ENCODE results near the gene XRCC1. TPM values are rescaled to one million over a fixed set of nuclear protein-coding genes. Genes with fewer than 3 reads are reported as not detected.

XRCC1 gene
- total RNA-seq, 2 experiments from 2014 or later, result 47.7 to 50.6 TPM

GRCh38 chr19:43545276-43545675 is 30.1 kb downstream of the XRCC1 start:
- Mint-ChIP-seq H3K27me3 (no peaks in the 10 kb centered on the region), H3K36me3 (peaks cover 23% of the 10 kb centered on the region), H3K9me3 (ENCODE audit: low read depth) (no peaks in the 10 kb centered on the region), H3K4me1 (no peaks in the 10 kb centered on the region), H3K4me3 (no peak overlapping the region), H3K27ac (peak overlapping the region; percentile 1)
- DNase-seq, result no peak
- no peak for ATAC-seq
- CTCF ChIA-PET, result interaction anchor here (1.5 to 4.9 kb wide), 3 partner anchors 10 to 49 kb away, joined by 5 to 22 read pairs (median 6); no protein-coding TSS in a partner anchor

DNA sequence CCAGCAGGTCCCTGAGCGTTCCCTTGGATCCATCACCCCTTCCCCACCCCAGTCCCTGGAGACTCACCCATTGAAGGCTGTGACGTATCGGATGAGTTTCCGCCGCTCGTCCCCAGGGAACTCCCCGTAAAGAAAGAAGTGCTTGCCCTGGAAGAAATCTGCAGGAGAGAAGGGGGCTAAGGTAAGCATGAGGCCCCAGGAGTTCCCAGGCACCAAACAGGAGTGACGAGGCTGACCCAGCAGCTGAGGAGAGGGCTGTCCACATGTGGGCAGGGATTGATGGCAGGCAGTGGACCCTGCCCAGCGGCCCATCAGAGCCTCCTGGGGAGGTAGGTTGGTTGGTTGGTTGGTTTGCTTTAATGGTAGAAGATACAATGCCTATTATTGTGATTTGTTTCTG is 31.2 kb downstream of the XRCC1 start:
- no peak overlapping the region for H3K27ac Mint-ChIP-seq
- DNase-seq (no peak), ATAC-seq (no peak)
- peaks cover 32% of the 10 kb centered on the region for H3K36me3 Mint-ChIP-seq
- H3K4me3 Mint-ChIP-seq, result no peak overlapping the region
- no peaks in the 10 kb centered on the region for H3K27me3 Mint-ChIP-seq
- CTCF ChIA-PET, result interaction anchor here (1.6 to 4.9 kb wide), 2 partner anchors 9 to 11 kb away, joined by 6 to 22 read pairs; no protein-coding TSS in a partner anchor
- no peaks in the 10 kb centered on the region for H3K4me1 Mint-ChIP-seq
- peaks cover 3% of the 10 kb centered on the region for H3K9me3 Mint-ChIP-seq (ENCODE audit: low read depth)

DNA sequence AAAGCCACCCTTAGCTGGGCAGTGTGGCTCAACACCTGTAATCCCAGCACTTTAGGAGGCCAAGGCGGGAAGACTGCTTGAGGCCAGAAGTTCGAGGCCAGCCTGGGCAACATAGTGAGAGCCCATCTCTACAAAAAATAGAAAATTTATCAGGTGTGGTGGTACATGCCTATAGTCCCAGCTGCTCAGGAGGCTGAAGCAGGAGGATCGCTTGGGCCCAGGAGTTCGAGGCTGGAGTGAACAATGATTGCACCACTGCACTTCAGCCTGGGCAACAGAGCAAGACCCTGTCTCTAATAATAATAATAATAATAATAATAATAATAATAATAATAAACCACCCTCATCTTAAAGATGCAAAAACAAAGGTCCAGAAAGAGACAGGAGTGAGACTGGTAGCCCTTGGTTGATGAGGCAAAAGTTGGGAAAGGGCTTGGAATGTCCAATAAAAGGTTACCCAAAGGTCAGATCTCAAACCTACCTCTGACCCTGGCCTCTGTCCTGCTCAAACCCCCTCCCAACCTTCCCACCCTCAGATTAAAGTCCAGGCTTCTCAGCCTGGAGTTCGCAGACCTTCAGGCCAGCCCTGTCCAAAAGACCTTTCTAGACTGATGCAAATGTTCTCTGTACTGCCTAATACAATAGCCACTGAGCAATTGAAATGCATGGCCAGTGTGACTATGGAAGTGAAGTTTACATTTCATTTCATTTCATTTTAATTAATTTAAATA is 33.2 kb downstream of the XRCC1 start:
- H3K36me3 Mint-ChIP-seq, result peaks cover 42% of the 10 kb centered on the region
- no peak overlapping the region for H3K4me3 Mint-ChIP-seq
- H3K27me3 Mint-ChIP-seq, result no peaks in the 10 kb centered on the region
- CTCF ChIA-PET, result interaction anchor here (0.6 to 4.9 kb wide), 2 partner anchors 13 to 25 kb away, joined by 3 to 22 read pairs; no protein-coding TSS in a partner anchor
- H3K27ac Mint-ChIP-seq, result no peak overlapping the region
- no peaks in the 10 kb centered on the region for H3K4me1 Mint-ChIP-seq
- H3K9me3 Mint-ChIP-seq (ENCODE audit: low read depth), result peaks cover 5% of the 10 kb centered on the region
- no peak for DNase-seq
- ATAC-seq, result no peak

DNA sequence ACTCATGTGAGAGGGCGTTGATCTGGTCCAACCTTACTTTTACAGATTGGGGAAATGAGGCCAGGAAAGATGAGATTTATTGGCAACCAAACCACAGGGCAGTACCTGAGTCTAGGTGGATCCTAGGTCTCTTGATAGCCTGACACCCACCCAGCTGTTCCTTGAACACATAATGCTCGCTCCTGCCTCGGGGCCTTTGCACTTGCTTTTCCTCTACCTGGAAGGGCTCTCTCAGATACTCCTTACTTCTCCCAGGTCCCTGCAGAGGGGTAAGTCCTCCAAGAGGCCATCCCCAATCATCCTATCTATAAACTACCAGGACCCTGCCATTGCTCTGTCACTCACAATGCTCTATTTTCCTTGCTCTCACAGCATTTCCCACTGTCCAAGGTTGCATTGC is 34.9 kb downstream of the XRCC1 start:
- CTCF ChIA-PET, result no interaction called here

DNA sequence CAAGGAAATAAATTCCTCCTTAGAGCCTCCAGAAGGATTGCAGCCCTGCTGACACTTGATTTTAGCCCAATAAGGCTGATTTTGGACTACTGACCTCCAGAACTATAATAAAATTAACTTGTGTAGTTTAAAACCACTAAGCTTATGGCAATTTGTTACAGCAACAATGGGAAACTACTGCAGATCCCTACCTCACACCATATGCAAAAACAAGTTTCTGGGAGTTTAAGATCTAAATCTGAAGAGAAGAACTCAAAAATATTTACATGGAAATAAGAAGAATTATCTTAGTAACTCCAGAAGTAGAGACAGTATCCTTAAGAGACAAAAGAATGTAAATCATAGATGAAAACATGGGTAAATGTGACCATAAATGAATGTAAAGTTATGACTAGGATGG is 36.4 kb downstream of the XRCC1 start:
- DNase-seq, result no peak

More for the DNA sequence above, 34.9 kb downstream of the XRCC1 start:
- no peaks in the 10 kb centered on the region for H3K4me1 Mint-ChIP-seq
- H3K27ac Mint-ChIP-seq, result no peak overlapping the region
- H3K27me3 Mint-ChIP-seq, result no peaks in the 10 kb centered on the region
- H3K4me3 Mint-ChIP-seq, result no peak overlapping the region
- no peak for ATAC-seq
- peaks cover 5% of the 10 kb centered on the region for H3K9me3 Mint-ChIP-seq (ENCODE audit: low read depth)
- no peak for DNase-seq
- H3K36me3 Mint-ChIP-seq, result peaks cover 44% of the 10 kb centered on the region

DNA sequence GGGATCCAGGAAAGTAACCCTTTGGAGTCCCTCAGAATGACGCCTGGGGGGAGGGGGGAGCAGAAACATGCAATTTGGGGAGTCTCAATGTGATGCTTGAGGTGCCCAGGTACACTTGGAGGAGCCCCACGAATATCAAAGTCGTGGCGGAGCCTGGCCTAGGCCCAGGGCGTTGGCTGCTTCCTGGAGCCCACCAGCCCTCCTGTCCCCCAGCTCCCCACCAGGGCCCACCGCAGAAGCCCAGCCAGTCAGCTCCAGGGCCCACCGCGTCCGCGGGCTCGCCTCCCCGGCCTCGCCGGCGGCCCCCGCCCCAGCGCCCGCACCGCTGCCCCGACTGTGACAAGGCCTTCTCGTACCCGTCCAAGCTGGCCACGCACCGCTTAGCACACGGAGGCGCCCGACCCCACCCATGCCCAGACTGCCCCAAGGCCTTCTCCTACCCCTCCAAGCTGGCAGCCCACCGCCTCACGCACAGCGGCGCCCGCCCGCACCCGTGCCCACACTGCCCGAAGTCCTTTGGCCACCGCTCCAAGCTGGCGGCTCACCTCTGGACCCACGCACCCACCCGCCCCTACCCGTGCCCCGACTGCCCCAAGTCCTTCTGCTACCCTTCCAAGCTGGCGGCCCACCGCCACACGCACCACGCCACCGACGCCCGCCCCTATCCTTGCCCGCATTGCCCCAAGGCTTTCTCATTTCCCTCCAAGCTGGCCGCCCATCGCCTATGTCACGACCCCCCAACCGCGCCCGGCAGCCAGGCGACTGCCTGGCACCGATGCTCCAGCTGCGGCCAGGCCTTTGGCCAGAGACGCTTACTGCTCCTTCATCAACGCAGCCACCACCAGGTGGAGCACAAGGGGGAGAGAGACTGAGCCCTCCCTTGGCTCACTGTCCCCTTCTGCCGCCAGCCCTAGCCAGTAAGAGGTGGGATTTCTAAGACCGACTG is 40.2 kb downstream of the XRCC1 start:
- peaks cover 17% of the 10 kb centered on the region for H3K4me1 Mint-ChIP-seq
- H3K4me3 Mint-ChIP-seq, result no peak overlapping the region
- H3K36me3 Mint-ChIP-seq, result peaks cover 24% of the 10 kb centered on the region
- ATAC-seq (no peak), DNase-seq (peak; percentile 51)
- no peaks in the 10 kb centered on the region for H3K27me3 Mint-ChIP-seq
- peaks cover 5% of the 10 kb centered on the region for H3K9me3 Mint-ChIP-seq (ENCODE audit: low read depth)
- CTCF ChIA-PET, result interaction anchor here (0.8 to 8.7 kb wide), 11 partner anchors 10 to 96 kb away, joined by 3 to 87 read pairs (median 5); partner anchors contain the start of genes IRGQ and ZNF576
- no peak overlapping the region for H3K27ac Mint-ChIP-seq

More for the DNA sequence above, 36.4 kb downstream of the XRCC1 start:
- Mint-ChIP-seq H3K4me1 (peaks cover 3% of the 10 kb centered on the region), H3K36me3 (peaks cover 44% of the 10 kb centered on the region), H3K27ac (no peak overlapping the region), H3K27me3 (no peaks in the 10 kb centered on the region), H3K9me3 (ENCODE audit: low read depth) (peaks cover 5% of the 10 kb centered on the region), H3K4me3 (no peak overlapping the region)
- no peak for ATAC-seq
- CTCF ChIA-PET, result interaction anchor here (8.4 to 8.7 kb wide), 2 partner anchors 17 to 57 kb away, joined by 74 to 87 read pairs; partner anchors contain the start of genes IRGQ and ZNF576

DNA sequence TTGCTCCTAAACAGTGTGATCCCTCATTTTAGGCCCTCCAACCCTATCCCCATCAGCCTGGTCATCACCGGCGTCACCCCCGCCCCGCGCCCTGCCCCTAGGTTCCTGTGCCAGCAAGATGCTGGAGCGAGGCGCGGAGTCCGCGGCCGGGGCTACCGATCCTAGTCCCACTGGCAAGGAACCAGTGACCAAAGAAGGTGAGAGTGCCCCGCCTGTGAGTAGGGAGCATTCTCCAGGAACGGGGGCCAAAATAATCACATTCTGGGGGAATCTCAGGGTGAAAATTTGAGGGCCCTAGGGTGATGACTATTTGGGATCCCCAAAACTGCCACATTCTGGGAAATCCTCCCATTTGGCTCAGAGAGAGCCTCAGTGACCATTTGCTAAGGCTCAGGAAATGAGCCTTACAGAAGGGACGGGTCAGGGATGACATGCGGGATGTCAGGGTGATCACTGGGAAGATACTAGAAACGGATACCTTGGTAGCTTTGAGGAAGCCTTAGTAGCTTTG is 41.0 kb downstream of the XRCC1 start:
- Mint-ChIP-seq H3K9me3 (ENCODE audit: low read depth) (peaks cover 5% of the 10 kb centered on the region), H3K4me1 (peaks cover 17% of the 10 kb centered on the region), H3K4me3 (peak overlapping the region; percentile 94), H3K36me3 (peaks cover 19% of the 10 kb centered on the region), H3K27me3 (no peaks in the 10 kb centered on the region), H3K27ac (peak overlapping the region; percentile 98)
- ATAC-seq, result no peak
- CTCF ChIA-PET, result interaction anchor here (0.8 to 8.7 kb wide), 8 partner anchors 10 to 95 kb away, joined by 5 to 87 read pairs (median 6); partner anchors contain the start of genes IRGQ and ZNF576
- DNase-seq, result no peak

DNA sequence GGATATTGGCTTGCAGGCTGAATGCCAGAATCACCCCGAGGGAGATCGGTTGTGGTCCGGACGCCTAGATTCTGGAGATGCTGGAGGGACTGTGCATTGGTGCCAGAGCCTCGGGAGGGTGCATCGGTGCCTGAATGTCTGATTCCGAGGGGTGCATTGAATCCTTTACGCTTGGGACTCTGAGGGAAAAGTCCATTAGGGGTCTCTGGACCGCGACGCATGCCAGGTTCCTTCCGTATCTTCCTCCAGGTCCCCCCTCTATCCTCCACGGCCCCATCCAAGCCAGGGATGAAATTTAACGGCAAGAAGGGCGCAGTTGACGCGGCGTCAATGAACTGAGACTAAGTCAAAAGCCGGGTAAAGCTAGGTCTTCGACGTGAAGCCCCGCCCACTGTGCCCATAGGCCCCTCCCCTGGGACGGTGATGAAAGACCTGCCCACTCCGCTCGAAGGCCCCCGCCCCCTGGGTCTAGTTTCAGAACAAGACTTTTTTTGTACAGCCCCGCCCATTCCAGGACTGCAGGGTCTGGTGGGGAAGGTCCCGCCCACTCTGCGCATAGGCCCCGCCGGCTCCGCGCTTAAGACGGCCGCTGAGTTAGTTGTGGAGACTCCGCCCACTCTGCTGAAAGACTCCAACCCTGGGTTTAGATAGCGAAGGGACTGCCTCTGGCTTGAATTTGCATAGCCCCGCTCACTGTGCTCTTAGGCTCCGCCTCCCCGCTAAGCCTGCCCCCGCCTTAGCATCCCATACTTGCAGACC is 41.6 kb downstream of the XRCC1 start:
- H3K4me3 Mint-ChIP-seq, result peak overlapping the region; percentile 94
- no peaks in the 10 kb centered on the region for H3K27me3 Mint-ChIP-seq
- peak overlapping the region; percentile 98 for H3K27ac Mint-ChIP-seq
- H3K4me1 Mint-ChIP-seq, result peaks cover 17% of the 10 kb centered on the region
- CTCF ChIA-PET, result interaction anchor here (0.8 to 8.7 kb wide), 9 partner anchors 10 to 101 kb away, joined by 3 to 87 read pairs (median 5); partner anchors contain the start of genes IRGQ and ZNF576
- H3K36me3 Mint-ChIP-seq, result peaks cover 13% of the 10 kb centered on the region
- peak; percentile 99 for DNase-seq
- peaks cover 2% of the 10 kb centered on the region for H3K9me3 Mint-ChIP-seq (ENCODE audit: low read depth)
- peak; percentile 78 for ATAC-seq

GRCh38 chr19:43532962-43533545 is 42.3 kb downstream of the XRCC1 start, which contains the start of gene ZNF575:
ZNF575 (plus strand) TSS chr19:43533188; CDS start chr19:43534423, 1,235 bp downstream.
- no peaks in the 10 kb centered on the region for H3K27me3 Mint-ChIP-seq
- peak within 1 kb of the TSS; percentile 98 for H3K27ac Mint-ChIP-seq
- H3K4me3 Mint-ChIP-seq, result peak within 1 kb of the TSS; percentile 94
- DNase-seq (peak; percentile 93), ATAC-seq (peak; percentile 67)
- CTCF ChIA-PET, result interaction anchor here (0.7 to 8.7 kb wide), 10 partner anchors 9 to 100 kb away, joined by 3 to 87 read pairs (median 5); partner anchors contain the start of genes IRGQ, PINLYP, XRCC1 and ZNF576
- peaks cover 19% of the 10 kb centered on the region for H3K4me1 Mint-ChIP-seq
- no peaks in the 10 kb centered on the region for H3K9me3 Mint-ChIP-seq (ENCODE audit: low read depth)
- peaks cover 7% of the 10 kb centered on the region for H3K36me3 Mint-ChIP-seq

- Mint-ChIP-seq H3K4me1 (peaks cover 23% of the 10 kb centered on the region), H3K9me3 (ENCODE audit: low read depth) (no peaks in the 10 kb centered on the region), H3K4me3 (peak overlapping the region; percentile 94), H3K27me3 (no peaks in the 10 kb centered on the region), H3K36me3 (peaks cover 6% of the 10 kb centered on the region), H3K27ac (peak overlapping the region; percentile 98)
- DNase-seq (peak; percentile 82), ATAC-seq (peak; percentile 29)
- CTCF ChIA-PET, result interaction anchor here (0.7 to 8.7 kb wide), 10 partner anchors 9 to 100 kb away, joined by 3 to 87 read pairs (median 5); partner anchors contain the start of genes IRGQ, PINLYP, XRCC1 and ZNF576
These were observed 42.8 kb downstream of the XRCC1 start for GRCh38 chr19:43532571-43532961.

DNA sequence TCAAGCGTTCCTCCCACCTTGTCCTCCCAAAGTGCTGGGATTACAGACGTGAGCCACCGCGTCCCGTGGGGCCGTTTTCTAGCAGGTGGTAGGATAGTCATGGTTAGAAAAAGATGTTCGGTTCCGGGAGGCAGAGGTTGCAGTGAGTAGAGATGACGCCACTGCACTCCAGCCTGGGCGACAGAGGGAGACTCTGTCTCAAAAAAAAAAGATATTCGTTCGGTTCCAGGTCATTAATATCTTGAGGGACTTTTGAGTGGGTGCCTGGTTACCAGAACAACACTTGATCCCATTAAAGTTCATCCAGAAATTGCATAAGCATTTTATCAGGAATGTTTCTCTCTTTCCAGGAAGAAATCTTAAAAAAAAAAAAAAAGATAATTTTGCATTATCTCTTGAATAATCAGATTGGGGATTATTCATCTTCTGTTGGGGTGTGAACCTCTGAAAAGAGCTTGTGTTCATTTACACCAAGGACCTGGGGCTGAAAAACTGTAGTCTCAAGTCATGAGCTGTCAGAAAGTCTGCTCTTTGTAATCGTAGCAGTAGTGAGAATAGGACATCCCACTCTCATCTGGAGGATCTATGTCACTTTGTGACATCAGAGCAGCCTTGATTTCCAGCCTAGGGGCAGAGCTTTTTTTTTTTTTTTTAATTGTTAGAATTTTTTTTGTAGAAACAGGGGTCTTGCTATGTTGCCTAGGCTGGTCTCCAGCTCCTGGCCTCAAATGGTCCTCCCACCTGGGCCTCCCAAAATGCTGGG is 47.3 kb downstream of the XRCC1 start:
- CTCF ChIA-PET, result interaction anchor here (0.8 to 13.4 kb wide), 10 partner anchors 9 to 99 kb away, joined by 3 to 111 read pairs (median 4); partner anchors contain the start of genes IRGQ and ZNF576
- peaks cover 4% of the 10 kb centered on the region for H3K36me3 Mint-ChIP-seq
- no peak for DNase-seq
- H3K4me3 Mint-ChIP-seq, result peak overlapping the region; percentile 46
- H3K27ac Mint-ChIP-seq, result peak overlapping the region; percentile 46
- H3K4me1 Mint-ChIP-seq, result peaks cover 31% of the 10 kb centered on the region
- ATAC-seq, result no peak
- H3K9me3 Mint-ChIP-seq (ENCODE audit: low read depth), result no peaks in the 10 kb centered on the region
- H3K27me3 Mint-ChIP-seq, result no peaks in the 10 kb centered on the region
